C4-2B (cell line): Measurements from ENCODE around the gene DPEP2.

ENCODE experiments used
- ZFX ChIP-seq: fragments of 450-650 bp; IDR thresholded peaks from 2 replicates; pipeline ENCODE4 v1.6.1; 2017
- TF ChIP-seq, protein P1 (sequence below): fragments of 450-650 bp; conservative IDR thresholded peaks from 2 replicates; pipeline ENCODE4 v1.5.1; 2017; ENCODE audit warnings: mild to moderate bottlenecking

DNA sequence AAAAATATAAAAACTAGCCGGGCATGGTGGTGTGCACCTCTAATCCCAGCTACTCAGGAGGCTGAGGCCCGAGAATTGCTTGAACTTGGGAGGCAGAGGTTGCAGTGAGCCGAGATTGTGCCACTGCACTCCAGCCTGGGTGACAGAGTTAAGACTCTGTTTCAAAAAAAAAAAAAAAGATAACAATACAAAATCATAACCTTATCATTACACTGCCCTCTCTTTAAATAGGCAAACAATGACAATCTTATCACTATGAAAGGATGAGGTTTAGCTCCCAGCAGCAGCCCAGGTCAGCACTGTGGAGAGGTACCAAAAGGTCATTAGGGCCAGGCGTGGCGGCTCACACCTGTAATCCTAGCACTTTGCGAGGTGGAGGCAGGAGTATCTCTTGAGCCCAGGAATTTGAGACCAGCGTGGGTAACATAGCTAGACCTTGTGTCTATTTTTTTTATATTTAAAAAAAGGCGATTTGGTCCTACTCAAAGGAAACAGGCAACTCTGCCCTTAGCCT, 19.9 kb upstream of the DPEP2 start:
- TF ChIP-seq, protein P1, sequence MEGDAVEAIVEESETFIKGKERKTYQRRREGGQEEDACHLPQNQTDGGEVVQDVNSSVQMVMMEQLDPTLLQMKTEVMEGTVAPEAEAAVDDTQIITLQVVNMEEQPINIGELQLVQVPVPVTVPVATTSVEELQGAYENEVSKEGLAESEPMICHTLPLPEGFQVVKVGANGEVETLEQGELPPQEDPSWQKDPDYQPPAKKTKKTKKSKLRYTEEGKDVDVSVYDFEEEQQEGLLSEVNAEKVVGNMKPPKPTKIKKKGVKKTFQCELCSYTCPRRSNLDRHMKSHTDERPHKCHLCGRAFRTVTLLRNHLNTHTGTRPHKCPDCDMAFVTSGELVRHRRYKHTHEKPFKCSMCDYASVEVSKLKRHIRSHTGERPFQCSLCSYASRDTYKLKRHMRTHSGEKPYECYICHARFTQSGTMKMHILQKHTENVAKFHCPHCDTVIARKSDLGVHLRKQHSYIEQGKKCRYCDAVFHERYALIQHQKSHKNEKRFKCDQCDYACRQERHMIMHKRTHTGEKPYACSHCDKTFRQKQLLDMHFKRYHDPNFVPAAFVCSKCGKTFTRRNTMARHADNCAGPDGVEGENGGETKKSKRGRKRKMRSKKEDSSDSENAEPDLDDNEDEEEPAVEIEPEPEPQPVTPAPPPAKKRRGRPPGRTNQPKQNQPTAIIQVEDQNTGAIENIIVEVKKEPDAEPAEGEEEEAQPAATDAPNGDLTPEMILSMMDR: no peak
- TF ChIP-seq ZFX: no peak
